ENCODE measurements around the gene FHOD1. TPM values are rescaled to one million over a fixed set of nuclear protein-coding genes. Genes with fewer than 3 reads are reported as not detected.

Gene FHOD1
- polyA plus RNA-seq, 2 of the 4 experiments (the other 2 are of a cell fraction): 16.1 to 33.6 TPM

GRCh38 chr16:67215706-67216105 is 31.6 kb downstream of the FHOD1 start:
- no peak for DNase-seq (ENCODE audit: low read depth in 1 of 2, low spot score in 1 of 2)
- TF ChIP-seq, protein P1, sequence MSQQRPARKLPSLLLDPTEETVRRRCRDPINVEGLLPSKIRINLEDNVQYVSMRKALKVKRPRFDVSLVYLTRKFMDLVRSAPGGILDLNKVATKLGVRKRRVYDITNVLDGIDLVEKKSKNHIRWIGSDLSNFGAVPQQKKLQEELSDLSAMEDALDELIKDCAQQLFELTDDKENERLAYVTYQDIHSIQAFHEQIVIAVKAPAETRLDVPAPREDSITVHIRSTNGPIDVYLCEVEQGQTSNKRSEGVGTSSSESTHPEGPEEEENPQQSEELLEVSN (IDR thresholded peaks at IDR 0.05; ENCODE audit: borderline replicate concordance, low read depth): no peak
- H3K4me3 ChIP-seq: no peak overlapping the region
- no peak; a peak in 2 of 6 replicates for ATAC-seq
- peaks cover 6% of the 10 kb centered on the region; the same call in 1 of the 3 replicates for H3K4me1 ChIP-seq
- POLR2A ChIA-PET: interaction anchor here (0.9 kb wide), 1 partner anchor 69 kb away, joined by 3 read pairs; no protein-coding TSS in a partner anchor
- no peak overlapping the region for H3K4me2 ChIP-seq
- WGBS (ENCODE audit: missing lambda C conversion rate): 50% methylated on average over 5 of the region's 5 CpGs
- no peak for FAIRE-seq
- CTCF ChIA-PET: interaction anchor here (2.4 to 10.5 kb wide), 2 partner anchors 10 to 19 kb away, joined by 7 to 105 read pairs; partner anchors contain the start of genes E2F4 and ELMO3
- no peaks in the 10 kb centered on the region for H3K9me3 ChIP-seq
- no peak overlapping the region for H3K27ac ChIP-seq

DNA sequence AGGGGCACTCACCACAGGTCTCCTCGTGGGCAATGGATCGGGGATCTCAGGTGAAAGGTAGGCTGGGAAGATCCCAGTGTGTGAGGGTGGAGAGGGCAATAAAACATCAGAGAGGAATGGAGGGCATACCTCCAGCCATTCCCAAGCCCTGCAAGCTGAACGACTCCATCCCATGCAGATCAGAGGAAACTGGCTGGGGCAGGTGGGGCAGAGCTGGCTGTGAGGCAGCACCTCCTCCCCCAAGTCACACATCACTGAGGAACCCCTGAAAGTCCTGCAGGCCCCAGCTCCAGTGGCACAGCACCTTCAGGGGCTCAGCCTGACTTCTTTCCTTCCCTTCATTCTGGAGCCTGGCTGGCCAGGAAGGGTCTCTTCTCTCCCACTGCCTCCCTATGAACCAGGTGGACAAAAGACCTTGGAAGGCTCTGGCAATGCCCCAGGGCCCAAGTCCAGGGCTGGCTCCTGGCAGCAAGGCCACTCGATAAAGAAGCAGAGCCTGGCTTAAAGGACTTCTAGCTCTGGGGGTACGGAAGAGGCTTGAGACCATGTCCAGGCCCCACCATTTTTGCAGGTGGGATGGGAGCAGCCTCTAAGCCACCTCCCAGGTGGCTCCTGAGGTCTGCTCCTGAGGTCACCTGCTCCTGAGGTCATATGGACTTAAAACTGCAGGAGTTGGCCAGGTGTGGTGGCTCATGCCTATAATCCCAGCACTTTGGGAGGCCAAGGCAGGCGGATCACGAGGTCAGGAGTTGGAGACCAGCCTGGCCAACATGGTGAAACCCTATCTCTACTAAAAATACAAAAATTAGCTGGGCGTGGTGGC is 33.9 kb downstream of the FHOD1 start:
- TF ChIP-seq, protein P2, sequence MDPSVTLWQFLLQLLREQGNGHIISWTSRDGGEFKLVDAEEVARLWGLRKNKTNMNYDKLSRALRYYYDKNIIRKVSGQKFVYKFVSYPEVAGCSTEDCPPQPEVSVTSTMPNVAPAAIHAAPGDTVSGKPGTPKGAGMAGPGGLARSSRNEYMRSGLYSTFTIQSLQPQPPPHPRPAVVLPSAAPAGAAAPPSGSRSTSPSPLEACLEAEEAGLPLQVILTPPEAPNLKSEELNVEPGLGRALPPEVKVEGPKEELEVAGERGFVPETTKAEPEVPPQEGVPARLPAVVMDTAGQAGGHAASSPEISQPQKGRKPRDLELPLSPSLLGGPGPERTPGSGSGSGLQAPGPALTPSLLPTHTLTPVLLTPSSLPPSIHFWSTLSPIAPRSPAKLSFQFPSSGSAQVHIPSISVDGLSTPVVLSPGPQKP (IDR thresholded peaks at IDR 0.05; ENCODE audit: low read depth, low read length): no peak
- TF ChIP-seq RCOR1 (IDR thresholded peaks at IDR 0.05; ENCODE audit: low read depth, low read length) (no peak), HOXA7 (CRISPR knock-in tag; IDR thresholded peaks at IDR 0.05) (no peak), FOSB (CRISPR knock-in tag; IDR thresholded peaks at IDR 0.05) (no peak), CHD4 (IDR thresholded peaks at IDR 0.05; ENCODE audit: borderline replicate concordance) (no peak), PHF8 (IDR thresholded peaks at IDR 0.05; ENCODE audit: borderline replicate concordance, low read depth) (no peak), FOXS1 (CRISPR knock-in tag; IDR thresholded peaks at IDR 0.05) (no peak), HOXB5 (CRISPR knock-in tag; IDR thresholded peaks at IDR 0.05) (no peak), SMC3 (IDR thresholded peaks at IDR 0.05) (no peak), HOXB13 (CRISPR knock-in tag; IDR thresholded peaks at IDR 0.05; ENCODE audit: low read depth) (no peak), EHF (CRISPR knock-in tag; IDR thresholded peaks at IDR 0.05) (no peak), TP53 (CRISPR knock-in tag; IDR thresholded peaks at IDR 0.05) (no peak), NR3C1 (IDR thresholded peaks at IDR 0.05) (no peak), CTCF (IDR thresholded peaks at IDR 0.05) (no peak), CEBPB (IDR thresholded peaks at IDR 0.05) (no peak), RARB (CRISPR knock-in tag; IDR thresholded peaks at IDR 0.05) (no peak), RAD21 (conservative IDR thresholded peaks at IDR 0.05 in 1 of 2, IDR thresholded peaks at IDR 0.05 in 1 of 2) (no peak)
- TF ChIP-seq, protein P3, sequence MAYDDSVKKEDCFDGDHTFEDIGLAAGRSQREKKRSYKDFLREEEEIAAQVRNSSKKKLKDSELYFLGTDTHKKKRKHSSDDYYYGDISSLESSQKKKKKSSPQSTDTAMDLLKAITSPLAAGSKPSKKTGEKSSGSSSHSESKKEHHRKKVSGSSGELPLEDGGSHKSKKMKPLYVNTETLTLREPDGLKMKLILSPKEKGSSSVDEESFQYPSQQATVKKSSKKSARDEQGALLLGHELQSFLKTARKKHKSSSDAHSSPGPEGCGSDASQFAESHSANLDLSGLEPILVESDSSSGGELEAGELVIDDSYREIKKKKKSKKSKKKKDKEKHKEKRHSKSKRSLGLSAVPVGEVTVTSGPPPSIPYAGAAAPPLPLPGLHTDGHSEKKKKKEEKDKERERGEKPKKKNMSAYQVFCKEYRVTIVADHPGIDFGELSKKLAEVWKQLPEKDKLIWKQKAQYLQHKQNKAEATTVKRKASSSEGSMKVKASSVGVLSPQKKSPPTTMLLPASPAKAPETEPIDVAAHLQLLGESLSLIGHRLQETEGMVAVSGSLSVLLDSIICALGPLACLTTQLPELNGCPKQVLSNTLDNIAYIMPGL (CRISPR knock-in tag; IDR thresholded peaks at IDR 0.05; ENCODE audit: borderline replicate concordance): no peak
- no peaks in the 10 kb centered on the region for H3K9me3 ChIP-seq
- WGBS (ENCODE audit: missing lambda C conversion rate): 85% methylated on average over 7 of the region's 8 CpGs
- CTCF ChIA-PET: interaction anchor here (0.9 to 10.5 kb wide), 4 partner anchors 7 to 186 kb away, joined by 3 to 105 read pairs (median 6); partner anchors contain the start of genes E2F4 and ELMO3
- H3K27ac ChIP-seq: 0 out of 6 replicates have a peak overlapping the region, but pooled peaks of 1 of the 2 experiments have one; percentile 14
- DNase-seq (ENCODE audit: low read depth in 1 of 2, low spot score in 1 of 2): no peak
- H3K4me2 ChIP-seq: no peak overlapping the region
- POLR2A ChIA-PET: no interaction called here
- H3K4me1 ChIP-seq: peaks cover 6% of the 10 kb centered on the region; the same call in 1 of the 3 replicates
- no peak for ATAC-seq
- FAIRE-seq: no peak
- no peak overlapping the region for H3K4me3 ChIP-seq
